GM19240 (cell line): ENCODE results near the gene CCDC192.

Experiments used
- DNase-seq: peaks from one replicate; pipeline ENCODE4 v3.0.0; 2011; ENCODE audit warnings: low spot score; ENCODE audit not compliant: insufficient read length

Gene CCDC192

DNA sequence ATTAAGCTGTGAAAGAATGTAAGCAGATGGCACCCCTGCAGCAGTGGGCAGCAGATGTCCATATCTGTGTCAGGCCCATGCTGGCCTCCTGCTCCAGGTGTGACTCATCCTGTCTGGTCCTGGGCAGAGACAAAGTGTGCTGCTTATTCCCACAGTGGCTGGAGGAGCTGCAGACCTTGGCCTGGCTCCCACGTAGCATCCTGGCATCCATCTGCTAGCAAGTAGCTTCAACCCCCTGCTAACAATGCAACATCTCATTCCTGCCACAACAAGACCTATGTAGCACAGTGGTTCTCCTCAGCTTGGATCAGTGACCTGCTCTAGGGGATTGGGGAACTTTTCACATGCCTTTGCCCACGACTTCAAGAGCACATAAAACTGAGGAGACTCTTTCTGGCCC lies 254.0 kb downstream of the CCDC192 start:
- DNase-seq: no peak

DNA sequence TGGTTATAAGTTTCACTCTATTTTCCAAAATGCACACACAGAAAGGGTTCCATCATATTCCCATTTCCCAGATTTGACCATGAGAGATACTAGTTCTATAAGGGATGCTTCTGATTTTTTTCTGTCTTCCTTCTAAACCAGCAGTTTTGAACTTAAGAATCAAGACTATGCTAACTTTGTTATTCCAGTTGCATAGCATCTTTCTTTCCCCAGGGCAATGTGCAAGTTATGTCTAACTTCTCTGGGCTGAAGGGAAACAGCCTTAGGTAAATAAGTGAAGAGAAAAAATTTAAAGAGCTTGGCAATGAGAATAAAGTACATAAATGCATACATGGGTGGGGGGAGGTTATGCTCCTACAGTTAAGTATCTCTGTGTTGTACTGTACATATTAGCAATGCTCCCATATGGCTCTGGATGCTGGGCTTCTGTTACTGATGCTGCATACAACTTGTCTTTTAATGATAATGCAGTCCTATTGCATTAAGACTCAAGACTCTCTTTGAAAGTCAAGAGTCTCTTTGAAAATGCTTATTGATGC lies 254.6 kb downstream of the CCDC192 start:
- no peak for DNase-seq

DNA sequence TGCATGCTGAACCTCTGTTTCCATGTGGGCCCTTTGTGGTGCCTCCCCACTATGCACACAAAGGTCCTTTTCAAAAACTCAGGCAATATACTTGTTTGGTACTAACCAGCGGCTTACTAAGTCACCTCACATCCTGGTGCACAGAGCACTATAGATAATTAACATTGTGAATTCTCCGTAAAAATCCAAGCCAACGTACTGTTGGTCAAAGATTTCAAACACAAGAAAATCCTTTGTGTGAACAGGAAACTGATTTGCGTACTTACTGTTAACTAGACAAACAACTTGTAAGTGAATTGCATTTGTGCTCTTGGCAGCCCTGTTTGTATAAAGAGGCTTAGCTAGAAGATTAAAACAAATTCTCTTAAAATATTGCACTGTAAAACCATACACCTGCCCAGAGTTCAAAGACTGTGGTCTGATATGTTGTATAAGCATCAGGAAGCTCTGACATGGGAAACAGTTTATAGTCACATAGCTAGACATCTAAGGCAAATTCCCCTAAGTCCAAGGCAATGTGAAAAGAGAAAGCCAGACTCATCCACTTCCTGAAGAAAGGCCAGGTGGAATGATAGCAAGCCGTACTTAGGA lies 255.3 kb downstream of the CCDC192 start:
- no peak for DNase-seq

DNA sequence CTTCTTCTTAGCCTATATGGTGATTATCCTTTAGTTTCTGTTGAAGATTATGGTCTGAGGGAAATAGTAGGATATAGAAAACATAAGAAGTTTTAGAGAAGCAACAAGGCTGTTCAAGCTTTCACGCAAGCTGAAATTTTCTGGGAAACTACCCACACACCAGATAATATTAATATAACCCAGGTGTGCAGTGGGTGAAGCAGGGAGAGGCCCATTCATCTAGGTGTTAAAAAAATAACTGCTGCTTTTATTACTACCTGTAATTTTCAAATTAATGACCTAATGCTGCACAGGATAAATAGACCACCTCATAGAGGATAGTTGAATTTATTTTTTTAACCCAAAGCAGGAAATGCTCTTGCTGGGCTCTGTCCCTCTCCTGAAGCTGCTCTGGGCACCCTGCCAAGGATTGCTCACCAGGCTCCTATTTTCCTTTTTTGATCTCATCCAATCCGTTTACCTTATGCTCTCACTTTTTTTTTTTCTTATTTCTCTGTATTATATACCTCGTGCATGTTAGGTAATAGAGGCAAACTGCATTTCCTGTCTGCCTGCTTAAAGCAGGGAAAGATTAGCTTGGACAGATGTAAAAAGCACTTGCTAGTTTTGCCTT lies 256.1 kb downstream of the CCDC192 start:
- no peak for DNase-seq

DNA sequence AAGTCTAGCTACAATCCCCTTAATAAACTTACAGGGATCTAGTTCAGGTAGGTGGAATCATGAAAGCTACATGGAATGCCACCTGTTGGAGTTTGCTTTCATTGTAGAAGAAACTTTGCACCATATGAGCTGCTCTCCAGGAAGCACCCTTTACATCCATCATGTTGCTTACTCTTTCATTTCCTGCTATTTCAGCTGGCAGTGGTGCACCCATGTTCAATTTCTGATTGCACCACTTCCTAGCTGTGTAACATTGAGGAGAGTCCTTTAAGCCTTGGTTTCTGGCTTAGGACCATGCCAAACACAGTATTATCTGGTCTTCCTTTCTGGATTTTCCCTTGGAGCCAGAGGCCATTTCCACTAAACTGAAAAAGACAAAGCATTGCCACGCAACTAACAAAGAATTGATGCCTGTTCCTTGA lies 257.1 kb downstream of the CCDC192 start:
- DNase-seq: no peak

DNA sequence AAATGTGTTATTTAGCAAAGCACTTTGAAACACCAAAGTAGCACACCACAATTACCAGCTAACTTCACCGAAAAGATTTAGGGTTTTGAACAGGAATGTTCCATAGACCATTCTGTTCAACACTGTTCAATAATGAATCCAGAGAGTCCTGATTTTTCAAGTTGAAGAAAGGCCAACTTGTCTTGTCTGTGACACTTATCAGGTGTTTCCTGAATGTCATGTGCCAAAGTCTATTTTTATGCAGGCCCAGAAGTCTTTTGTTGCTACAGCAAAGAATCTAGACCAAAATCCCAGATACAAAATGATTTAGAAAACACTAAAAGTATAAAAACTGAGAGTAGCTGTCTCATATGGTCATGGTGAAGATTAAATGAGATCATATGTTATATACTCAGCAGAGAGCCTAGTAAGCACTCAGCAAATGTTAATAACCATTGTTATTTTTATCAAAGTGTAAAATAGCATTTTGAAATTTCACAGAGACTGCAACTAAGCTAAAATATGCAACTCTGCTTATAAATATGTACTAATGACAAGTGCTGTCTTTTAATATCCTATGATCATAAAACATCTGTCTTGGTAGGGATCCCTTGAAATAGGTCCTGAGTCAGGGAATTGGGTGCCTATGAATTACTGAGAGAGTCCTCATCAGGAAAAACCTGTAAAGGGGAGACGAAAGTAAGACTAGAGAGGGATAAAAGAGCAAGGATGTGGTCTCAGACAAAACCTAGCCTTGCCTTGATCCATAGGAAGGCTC lies 258.0 kb downstream of the CCDC192 start:
- DNase-seq: no peak

DNA sequence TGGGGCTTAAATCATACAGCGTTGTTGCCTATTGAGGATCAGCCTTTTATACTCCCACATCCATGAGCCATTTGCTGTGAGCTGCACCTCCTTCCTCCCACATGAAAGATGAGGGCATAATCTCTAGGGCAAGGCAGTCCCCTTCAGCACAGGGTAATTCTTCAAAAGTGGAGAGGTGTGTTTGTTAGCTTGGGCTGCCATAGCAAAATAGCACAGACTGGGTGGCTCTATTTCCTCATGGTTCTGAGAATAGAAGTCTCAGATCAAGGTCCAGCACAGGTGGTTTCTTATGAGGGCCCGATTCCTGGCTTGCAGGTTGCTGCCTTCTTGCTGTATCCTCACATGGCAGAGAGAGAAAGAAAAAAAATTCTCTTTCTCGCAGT lies 258.6 kb downstream of the CCDC192 start:
- DNase-seq: no peak

DNA sequence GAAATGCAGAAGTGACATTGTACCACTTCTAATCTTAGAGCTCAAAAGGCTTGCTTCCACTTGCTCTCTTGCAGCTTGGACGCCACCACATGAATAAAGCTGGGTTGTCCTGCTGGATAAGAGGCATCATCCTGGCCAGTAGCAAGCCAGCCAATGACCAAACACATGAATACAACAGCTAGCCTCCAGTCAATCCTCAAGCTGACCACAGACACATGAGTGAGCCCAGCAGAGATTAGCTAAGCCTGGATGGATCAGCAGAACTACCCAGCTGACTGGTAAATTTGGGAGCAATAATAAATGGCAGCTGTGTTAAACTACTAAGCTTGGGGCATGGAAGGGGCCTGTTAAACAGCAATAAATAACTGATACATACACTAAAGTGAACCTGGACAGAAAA lies 259.3 kb downstream of the CCDC192 start:
- no peak for DNase-seq

DNA sequence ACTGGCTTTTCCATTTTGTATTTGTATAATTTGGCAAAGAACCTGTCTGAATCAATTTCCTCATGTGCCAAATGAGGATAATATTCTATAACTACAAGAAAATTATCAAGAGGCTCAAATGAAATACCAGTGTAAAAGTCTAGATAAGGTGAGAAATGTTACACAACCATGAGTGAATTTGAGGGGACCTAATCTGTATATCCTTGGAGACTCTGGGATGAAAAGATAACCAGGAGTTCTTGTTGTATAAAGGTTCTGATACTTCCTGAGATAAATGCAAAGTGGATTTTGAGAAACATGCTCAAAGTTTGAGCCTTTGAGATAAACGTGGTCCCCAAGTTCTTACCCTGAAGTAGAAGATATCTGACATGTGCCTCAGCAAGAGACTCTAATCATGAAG lies 260.0 kb downstream of the CCDC192 start:
- DNase-seq: no peak

DNA sequence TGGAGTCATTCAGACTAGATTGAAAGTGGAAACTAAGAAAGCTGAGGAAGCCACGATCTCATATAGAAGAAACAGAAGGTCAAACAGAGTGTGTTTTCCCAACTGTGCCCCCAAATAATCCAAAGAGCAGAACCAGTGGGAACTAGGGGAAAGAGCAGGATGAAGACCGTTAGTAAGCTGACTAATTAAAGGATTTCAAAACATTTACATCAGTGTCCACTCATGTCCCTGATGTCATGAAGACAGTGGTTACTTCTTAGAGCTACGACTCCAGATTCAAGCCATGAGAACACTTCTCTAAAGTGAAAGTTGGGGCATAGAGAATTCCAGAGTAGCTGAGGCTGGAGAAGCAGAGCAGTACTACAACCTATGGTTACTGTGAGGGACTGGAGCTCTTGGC lies 260.7 kb downstream of the CCDC192 start:
- DNase-seq: no peak

DNA sequence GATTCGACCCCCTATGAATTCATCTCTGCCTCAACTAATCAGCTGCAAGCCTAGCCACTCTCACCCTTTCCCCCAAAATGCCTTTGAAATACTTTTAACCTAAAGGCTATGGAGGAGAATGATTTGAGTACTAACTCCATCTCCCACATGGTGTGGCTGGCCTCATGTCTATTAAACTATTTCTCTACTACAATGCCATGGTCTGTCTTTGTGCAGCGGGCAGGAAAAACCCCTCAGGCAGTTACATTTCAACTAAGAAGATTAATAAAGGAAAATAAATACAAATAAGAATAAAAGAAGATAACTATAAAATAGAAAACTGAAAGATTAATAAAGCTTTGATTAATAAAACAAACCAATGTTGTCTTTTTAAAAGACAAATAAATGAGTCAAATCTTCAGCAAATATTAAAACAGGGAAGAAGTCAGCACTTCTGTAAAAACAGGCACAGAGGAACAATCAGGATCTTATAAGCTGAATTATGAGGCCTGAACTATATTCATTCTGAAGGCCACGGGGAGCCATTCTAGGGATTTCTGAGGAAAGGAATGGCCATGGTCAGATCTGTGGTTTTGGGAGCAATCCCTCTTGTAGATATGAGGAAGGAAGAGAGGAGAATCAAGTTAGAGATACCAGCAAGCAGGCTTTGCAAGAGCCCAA lies 264.3 kb downstream of the CCDC192 start:
- DNase-seq: no peak

DNA sequence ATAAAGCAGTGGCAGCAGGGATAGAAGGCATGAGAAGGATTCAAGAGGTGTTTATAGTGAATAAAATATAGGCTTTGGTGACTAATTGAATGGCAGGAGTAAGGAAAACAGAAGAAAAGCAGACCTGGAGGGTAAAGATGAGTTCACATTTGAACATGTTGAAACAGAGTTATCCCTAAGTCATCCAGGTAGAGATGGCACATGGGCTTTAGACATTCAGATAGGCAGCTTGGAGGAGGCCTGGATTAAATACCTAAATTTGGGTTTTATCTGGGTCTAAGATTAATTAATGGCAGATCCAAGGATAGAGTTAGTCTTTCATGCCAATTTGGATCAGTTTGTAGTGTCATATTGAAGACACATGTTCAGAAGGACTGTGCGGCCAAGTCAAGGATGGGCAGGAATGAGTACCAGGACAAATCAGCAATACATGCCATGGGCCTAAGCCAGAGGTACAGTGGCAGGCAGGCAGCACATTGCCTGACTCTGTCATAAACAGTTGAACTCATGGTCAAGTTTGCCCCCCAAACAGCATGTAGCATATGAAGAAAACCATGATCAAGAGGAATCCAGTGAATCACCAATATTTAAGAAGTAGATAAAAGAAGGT lies 264.9 kb downstream of the CCDC192 start:
- no peak for DNase-seq

DNA sequence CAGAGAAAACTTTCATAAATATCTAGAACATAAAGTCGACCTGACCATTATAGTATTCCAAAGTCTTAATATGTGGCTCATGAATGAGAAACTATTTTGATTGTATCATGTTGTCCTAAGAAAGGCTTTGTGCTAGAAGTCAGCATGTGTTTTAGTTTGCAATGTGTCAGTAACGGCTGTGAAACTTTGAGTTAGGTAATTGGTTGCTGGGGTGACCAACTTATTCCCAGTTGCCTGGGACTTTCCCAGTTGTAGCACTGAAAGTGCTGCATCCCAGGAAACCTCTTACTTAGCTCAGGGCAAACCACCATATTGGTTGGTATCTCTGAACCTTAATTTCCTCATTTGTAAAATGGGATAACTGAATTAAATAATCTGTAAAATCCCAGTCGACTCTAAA lies 265.8 kb downstream of the CCDC192 start:
- no peak for DNase-seq

DNA sequence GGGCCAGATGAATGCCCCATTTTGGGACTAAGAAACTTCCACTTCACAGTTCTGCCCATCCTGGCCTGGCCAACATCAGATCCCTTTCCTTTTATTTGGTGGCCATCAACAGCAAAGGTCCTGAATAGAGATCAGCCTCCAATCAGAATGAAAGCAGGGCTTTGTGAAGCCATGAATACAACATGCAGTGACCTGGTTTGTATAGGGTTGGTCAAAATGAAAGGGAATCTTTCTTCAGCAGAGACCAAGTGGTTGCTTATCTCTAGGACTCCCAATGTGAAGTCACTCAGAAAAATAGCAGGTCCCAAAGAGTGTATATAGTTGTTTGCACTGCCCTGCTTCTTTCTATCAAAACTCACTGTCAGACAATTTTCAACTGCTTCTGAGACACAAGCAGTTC lies 266.5 kb downstream of the CCDC192 start:
- DNase-seq: no peak

DNA sequence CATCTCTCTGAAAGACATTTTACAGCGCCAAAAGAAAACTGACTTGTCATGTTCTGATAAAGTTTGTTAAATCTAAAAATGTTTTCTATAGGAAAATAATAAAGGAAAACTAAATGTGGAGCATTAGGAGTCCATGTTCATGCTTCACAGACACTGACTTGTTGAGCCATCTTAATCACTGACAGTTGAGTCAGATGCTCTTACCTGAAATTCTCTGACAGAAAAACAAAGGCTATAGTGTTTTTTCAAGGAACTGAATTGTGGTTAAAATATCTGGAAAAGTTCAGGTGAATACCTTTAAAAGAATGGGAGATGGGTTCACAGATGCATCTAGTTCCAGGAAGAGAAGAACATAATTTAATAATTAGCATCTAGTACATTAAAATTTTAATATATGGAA lies 266.9 kb downstream of the CCDC192 start:
- no peak for DNase-seq

DNA sequence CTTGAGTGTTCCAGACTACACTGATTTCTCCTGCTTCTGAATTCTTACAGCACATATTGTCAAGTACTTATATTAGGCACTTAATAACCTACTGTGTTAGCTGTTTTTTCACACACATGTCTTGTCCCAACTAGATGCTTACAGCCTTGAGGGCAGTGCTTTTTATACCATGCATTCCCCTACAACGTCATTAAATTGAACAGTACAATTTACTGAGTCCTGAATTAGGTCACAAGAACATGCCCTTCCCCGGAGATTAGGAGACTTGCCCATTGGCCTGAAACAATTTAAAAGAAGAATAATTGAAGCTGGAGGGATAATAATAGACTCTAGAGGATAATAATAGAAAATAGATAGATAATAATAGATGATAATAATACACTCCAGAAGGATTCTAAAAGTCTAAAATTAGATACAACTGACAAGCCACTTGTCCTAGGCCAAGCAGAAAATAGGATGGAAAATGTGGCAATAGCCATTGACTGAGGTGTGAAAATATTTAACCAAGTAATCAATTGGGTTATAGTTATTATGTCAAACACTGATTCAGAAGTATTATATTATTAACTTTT lies 267.7 kb downstream of the CCDC192 start:
- no peak for DNase-seq

DNA sequence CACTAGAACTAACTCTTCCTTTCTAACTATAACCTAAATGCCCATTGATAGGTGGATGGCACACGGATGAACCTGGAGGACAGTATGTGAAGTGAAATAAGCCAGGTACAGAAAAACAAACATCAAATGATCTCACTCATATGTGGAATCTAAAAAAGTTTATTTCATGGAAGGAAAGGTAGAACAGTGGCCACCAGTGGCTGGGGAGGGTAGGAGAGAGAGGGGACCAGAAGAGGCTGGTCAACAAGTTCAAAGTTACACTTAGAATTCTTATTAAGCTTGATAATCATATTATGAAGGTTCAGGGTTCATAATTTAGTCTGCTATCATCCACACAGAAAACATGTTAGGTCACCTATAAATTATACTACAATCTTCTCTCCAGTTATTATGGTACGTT lies 272.8 kb downstream of the CCDC192 start:
- no peak for DNase-seq

DNA sequence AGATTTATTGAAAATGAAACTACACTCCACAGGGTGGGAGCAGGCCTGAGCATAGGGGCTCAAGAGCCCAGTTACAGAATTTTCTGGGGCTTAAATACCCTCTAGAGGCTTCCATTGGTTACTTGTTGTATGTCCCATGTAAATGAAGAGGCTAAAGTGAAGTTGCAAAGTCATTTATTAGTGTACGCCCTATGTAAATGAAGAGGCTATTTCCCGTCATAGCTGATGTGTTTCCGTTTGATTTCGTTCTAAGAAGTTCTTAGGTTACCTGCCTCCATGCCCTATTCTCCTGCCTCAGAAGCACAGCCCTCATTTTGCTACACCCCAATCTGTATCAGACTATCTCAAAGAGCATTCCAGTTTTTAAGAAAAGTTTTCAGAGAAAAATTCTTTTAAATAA lies 273.3 kb downstream of the CCDC192 start:
- no peak for DNase-seq

DNA sequence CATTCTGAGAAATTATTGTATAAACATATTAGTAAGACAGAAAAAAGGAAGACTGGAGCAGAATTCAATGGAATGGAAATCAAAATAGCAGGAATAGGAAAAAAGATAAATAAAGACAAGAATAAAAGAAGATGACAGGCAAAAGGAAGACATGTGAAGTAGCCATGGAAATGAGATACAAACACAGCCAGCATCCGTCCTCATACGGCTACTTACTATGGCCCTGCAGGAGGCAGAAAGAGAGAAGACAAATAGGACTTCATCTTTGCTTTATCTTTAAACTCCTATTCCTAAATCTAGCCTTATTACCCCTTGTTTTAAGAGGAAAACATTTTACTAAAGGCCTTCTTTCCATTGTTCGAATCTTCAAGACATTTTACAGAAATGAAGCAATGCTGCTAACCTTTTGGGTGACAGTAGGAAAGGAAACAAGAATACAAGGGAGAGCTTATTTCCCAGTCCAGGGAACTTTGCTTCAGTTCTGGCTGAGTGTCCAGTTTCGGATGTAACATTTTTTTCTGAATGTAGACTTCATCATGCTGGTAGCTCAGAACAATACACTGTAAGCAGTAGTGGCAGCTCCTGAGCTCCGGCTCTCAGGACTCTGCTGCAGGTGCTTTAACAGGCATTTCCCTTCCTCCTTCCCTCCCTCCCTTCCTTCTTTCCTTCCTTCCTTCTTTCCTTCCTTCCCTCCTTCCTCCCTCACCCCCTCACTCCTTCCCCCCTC lies 274.0 kb downstream of the CCDC192 start:
- no peak for DNase-seq

DNA sequence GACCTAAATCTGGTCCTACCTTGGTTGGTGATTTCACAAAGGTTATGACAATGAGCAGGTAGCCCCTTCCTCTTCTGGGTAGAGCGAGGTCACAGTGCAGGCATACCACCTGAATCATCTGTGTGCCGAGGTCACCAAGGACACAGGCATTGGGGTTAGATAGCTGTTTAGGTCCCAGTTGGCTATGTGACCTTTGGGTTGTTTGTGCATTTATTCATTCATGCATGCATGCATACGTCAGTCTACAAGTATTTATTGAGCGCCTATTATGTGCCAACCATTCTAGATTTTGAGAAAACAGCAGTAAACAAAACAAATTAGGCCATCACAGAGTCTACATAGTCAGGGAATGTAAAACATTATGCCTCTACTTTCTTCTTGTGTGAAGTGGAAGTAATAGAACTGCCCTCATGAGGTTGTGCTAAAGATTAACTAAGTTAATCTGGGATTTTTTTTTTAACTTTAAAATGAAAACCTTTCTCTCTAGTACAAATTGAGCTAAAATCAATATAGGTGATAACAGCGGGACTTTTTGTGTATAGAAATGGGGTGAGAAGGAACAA lies 275.6 kb downstream of the CCDC192 start:
- no peak for DNase-seq
